Measurements from ENCODE around the gene ZNF804A.

The ZNF804A gene

DNA sequence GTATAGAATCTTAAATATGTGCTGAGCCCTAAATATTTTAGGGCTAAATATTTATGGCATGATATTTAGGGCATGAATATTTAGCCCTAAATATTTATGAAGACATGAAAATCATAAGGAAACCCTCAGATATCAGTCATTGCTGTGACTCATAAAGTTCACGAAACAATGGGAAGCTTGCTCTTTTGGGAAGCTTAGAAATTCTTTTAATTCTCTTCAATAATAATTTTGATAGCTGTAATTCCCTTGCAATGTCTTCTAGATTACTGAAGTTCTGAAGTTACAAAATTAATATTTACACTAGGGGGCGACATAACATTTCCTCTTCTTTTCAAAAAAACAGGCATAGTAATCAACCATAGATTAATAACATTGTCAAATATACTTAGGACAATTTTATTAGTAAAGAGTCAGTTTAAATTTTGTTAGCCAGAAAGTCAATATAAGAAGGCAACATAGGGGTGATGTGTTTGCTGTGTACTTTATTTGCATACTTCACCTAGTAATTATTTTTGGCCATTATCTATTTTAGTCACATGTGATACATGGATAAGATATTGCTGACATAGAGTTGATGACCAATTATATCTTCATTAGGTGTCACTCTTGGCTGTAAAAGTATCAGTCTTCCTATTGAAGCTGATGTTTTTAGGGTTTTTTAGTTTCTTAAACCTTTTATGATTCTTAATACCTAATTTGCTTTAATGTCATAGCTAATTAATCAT is 13.2 kb downstream of the ZNF804A start:
- no peak for DNase-seq

DNA sequence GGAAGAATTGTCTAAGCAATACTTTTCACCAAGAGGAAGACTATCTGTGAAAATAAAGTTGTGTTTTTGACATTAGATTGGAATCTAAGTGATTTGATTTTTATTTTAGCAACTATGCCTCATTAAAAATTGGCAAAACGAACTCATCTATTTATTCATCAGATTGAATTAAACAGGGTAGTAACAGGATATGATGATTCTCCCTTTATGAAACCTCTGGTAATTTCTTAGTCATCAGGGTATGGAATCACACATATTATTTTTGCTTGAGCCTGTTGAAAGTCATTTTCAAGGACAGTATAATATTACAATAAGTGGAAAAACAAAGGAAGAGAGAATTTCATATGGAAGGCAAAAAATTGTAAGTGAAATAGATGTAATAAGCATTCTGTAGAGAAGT is 22.0 kb downstream of the ZNF804A start:
- no peak for DNase-seq

DNA sequence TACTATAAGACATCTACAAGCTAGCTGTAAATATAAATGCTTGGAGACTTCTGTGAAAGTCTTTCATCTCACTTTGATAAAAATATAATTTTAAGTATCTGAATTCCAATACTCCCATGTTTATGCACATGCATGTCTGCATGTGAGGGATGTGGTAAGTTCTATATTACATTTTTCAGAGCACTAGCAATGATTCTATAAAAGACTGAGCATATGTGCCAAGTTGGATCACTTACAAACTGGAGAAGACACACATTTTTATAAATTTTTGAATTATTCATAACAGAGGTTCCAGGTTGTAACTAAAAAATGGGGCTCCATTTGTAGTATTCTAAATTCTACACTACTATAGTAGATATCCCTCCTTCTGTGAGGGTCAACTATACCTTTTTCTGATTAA is 26.0 kb downstream of the ZNF804A start:
- no peak for DNase-seq

DNA sequence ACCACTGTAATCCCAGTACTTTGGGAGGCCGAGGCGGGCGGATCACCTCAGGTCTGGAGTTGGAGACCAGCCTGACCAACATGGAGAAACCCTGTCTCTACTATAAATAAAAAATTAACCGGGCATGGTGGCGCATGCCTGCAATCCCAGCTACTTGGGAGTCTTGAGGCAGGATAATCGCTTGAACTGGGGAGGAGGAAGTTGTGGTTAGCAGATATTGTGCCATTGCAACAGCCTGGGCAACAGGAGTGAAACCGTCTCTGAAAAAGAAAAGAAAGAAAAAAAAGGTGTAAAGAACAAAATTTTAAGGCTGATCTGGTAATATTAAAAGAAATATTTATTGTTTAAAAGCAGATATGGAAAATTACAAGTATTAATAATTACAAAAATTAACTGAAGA is 29.7 kb downstream of the ZNF804A start:
- no peak for DNase-seq

DNA sequence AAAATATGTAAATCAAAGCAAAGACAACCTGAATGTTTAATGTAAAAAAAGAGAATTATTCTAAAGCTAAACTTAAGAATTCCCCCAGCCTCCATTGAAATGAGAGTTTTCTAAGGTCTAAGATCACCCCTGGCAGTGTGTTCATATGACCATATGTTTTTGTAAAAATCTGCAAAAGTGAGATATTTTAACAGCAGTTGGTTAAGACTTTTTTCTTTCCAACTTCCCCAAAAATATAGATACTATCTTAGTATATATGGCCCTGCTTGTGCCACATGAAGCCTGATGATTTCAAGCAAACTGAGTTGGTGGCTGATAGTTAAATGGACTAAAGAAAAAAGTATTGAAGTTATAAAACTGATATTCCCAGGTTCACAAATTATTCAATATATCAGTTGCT is 35.4 kb downstream of the ZNF804A start:
- DNase-seq, result no peak

DNA sequence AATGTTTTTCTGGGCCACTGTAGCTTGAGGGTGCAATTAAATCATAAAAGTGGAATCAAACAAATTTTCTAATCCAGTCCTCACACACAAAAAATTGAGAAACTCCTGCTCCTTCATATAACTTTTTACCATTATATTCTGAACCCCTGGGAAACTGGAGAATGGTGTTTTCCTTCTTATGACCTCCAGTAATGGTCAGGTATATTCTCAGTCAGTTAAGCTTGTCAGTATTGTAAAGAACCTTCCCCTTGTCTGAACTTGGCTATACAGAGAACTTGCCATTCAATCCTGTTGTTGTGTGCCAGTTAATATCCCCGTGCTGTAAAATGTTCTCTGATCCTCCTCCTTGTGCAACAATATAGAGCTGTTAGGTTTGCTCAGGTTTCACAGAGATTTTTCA is 39.5 kb downstream of the ZNF804A start:
- no peak for DNase-seq

DNA sequence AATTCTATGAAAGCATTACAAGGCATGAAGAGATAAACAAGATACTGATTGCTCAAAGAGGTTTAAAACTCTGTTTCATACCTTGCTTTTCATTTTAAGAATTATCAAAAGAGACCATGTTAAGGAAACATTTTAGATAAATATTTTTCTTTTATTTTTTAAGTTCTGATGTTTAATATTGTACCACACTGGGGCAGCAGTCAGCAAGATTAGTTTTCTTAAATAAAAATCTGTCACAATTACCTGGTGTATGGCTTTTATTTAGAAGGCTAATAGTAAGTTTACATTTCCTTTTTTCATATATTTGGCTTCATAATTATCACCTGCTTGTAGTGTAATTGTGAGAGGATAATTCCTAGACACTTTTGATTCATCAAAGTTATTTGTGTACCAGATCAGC is 46.4 kb downstream of the ZNF804A start:
- no peak for DNase-seq

DNA sequence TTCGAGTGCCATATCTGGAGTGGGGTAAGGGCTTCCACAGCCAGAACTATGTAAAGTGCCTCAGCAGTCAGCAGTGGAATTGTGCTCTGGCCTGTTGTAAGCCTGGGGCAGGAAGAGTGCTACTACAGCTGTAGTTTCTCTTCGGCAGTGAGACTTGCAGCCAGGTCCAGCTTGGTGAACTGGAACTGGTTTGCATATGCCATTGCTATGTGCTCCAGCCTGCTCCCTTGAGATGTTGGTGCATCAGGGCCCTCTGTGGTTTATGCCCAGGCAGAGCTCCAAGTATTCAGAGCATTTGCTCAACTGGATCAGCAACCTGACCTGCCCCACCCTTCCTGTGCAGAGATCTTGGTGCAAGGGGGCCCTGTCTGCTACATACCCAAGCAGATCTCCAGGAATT is 47.8 kb downstream of the ZNF804A start:
- no peak for DNase-seq

DNA sequence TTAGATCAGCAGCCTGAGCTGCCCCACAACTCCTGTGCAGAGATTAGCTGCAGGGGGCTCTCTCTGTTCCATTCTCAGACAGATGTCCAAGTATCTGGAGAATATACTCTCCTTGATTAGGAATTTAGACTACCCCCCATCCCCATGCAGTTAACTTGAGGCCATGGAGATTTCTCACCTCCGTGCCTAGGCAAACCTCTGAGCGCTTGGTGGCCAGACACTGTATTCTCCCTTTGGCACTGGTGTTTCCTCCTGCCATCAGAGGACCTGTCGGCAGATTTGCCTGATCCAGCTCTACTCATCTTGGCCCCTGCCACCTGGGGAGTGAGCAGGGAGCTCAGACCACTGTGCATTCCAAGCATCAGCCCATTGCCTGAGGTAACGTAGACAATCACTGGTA is 48.3 kb downstream of the ZNF804A start:
- DNase-seq, result no peak

DNA sequence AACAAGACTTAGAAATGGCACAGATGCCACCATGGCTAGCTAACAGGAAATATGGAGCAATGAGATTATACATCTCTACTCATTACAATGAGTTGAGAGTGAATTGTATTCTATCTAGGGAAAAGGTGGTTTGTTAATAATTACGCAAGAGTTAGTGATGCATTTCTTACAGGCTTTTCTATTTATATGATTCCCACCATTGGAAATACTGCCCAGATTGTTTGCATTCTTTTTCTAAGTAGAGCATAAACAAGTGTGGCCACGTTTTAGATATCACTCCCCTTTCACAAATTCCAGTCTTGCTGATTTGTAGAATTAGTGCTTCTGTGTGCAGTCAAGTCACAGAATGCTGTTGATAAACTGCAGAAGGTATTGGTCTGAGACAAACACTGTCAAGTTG is 56.6 kb downstream of the ZNF804A start:
- DNase-seq, result no peak

DNA sequence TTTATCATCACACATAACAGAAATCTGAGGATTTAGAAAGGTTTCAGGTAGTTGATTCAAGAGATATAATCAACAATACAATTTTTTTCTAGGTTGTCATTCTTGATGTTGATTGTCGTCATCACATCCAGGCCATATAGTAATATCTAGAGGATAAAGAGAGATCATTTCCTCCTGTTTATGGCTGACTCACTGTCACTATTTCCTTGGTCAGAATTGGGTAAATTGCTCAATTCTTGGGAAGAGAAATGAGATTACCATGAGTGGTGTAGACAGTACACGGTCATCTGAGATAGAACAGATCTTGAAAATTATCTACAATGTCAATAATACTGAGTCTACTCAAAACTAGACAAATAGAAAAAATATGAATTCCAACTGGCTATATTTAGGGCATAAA is 78.8 kb downstream of the ZNF804A start:
- no peak for DNase-seq

DNA sequence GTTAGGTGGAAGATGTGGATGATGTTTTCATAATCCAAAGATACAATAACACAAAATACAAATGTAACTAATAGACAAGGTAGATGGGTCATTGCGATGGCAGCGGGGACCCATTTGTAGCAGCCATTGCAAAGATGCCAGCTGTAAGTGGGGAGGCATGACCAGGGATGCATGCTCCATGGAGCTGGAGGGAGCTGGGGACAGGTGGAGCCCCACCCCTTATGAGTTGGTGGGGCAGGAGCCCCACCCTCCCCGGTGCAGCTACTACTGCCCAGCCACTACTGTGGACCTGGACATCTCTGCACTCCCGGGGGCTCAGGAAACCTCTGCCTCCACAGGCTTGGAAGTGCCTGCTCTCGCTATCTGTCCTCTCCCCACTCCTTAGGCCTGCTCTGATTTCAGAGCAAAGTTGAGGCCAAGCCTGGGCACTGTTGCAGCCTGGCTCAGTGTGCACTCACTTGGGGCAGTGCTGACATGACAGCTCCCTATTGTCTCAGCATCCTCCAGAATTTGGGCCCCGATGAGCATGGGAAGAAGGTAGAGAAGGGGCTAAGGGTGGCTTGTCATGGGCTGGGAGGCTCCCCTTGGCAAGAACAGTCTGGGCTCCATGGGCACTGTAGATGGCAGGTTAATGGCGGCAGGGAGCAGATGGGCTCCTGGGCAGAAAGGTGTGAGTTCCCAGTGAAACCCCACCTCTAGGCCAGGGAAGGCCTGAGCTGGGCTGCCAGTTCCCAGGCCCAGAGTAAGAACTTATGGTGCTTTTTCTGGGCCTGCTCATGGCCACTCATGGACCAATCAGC is 81.1 kb downstream of the ZNF804A start:
- no peak for DNase-seq

DNA sequence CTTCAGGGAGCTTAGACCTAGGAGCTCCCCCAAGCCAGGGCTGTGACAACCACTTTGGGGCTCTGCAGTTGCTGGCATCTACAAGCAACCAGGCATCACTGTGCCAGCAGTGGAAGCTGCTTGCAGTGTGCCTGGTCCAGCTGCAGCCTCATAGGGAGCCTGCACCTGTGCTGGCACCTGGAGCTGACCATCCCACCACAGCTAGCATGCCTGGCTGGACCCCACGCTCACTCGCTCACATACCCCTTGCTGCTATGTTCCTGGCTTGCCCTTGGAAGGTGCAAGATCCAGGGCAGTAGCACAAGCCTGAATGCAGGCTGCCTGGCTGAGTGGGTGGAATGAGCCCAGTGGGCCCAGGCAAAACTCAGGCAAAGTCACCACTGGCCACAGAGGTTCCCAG is 82.5 kb downstream of the ZNF804A start:
- DNase-seq, result no peak

DNA sequence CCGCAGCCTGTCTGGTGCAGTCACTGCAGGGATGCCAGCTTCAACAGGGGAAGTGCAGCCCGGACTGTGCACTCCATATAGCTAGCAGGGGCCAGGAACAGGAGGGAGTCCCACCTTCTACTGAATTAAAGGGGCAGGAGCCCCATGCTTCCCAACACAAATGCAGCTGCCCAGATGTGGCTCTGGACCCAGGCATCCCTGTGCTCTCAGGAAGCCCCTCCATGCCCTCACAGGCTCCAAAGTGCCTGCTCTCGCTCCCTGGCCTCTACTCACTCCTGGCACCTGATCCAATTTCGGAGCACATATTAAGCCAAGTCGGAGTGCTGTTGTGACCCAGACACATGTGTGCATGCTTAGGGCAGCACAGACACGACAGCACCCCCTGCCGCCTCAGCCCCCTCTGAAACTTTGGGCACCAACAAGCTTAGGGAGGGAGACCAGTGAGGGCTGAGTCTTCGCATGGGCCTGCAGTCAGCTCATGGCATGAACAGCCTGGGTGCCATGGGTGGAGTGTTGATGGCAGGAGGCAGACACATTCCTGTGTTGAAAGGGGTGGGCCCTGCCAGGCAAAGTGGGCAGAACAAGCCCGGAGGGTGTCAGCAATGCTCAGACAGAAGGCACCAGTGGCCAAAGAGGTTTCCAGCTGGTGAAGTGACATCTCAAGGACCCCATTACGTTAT is 83.5 kb downstream of the ZNF804A start:
- no peak for DNase-seq

DNA sequence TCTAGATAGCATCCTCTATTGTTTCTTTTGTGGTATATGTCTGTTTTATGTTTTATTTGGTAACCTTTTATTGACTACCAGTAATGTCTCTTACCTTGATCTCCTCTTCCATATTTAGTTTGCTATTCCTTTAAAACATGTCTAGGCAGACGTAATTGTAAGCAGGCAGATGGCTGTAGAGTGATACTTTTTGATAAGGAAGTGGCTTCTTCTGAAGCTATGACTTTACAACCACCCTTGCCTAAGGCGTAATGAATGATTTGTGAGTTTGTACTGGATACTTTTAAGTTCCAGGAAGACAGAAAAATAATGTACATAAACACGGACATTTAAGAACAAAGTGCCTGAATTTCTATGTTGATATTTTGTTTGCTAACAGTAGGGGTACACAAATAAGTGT is 85.6 kb downstream of the ZNF804A start:
- DNase-seq, result no peak

DNA sequence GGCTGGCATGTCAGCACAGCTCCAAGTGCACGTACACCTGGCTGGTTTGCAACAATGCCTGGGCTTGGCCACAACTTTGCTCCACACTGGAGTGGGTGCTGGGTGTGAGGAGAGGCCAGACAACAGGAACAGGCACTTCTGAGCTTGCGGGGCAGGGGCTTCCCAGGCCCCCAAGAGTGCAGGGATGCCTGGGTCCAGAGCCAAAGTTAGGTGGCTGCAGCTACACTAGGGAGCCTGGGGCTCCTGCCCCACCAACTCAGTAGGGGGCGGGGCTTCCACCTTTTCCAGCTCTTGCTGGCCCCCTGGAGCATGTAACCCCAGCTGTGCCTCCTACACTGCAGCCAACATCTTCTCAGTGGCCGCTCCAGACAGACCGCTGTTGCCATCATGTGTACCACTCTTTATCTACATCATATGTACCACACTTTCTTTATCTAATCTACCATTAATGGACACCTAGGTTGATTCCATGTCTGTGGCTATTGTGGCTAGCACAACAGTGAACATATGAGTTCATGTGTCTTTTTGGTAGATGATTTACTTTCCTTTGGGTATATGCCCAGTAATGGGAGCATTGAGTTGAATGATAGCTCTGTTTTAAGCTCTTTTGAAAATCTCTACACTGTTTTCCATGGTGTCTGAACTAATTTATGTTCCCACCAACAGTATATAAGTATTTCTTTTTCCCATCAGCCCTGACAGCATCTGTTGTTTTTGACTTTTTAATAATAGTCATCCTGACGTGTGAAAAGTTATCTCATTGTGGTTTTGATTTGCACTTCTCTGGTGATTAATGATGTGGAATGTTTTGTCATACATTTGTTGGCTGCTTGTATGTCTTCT is 87.9 kb downstream of the ZNF804A start:
- no peak for DNase-seq

DNA sequence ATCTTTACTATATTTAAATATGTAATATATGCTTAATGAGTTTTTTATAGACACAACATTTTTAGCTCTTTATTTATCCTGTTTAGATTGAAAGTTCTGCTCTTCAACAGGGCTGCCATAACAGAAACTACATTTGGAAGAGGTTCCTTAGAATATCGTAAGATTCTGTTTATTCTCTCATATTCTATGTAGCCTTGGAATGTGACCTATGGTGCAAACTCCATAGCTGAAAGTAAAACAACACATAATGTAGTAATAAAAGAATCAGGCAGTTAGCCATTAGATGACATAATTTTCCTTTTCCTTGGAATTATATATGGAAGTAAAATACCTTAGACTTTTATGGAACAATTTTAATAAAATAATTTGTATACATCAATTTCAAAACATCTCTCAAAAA is 91.3 kb downstream of the ZNF804A start:
- DNase-seq, result no peak

DNA sequence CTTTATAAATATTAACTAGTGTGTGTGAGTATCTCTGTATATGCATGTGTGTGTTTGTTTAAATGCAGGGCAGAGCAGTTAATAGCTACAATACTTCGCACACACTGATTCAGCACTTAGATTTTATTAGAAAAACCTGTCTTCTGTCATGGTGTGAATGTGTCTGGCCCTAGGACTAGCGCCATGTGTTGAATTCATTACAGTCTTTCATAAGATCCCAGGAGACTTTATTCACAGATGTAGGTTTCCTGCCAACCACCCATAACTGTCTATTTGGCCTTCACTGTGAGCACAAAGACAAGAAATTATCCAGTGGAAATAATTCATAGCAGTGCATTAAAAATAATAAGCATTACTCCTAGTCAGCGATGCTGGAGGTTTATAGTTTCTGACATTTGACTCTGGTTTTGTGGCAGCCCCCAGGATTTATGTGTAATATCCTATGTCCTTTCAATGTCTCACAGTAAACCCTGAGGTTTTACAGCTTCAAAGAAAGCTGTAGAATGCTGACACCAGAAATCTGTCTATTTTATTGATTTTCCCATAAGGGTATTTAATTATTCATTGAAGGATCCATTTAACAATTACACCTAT is 93.9 kb downstream of the ZNF804A start:
- no peak for DNase-seq

DNA sequence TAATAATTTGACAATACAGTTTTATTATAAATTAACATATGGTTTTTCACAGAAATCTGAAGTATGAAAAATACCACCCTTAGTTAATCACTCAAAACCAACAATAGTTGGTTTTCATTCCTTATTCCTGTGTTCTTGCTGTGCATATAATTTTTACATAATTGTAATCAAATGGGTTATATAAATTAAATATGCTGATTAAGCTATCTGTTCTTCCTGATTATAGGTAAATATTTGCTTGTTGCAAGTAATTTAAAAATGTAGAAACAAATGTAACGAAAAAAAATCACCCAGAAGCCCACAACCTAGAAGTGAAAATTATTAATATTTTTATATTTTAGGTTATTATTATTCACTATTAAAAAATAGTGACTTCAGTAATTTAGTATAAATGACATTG is 98.3 kb downstream of the ZNF804A start:
- DNase-seq, result no peak

DNA sequence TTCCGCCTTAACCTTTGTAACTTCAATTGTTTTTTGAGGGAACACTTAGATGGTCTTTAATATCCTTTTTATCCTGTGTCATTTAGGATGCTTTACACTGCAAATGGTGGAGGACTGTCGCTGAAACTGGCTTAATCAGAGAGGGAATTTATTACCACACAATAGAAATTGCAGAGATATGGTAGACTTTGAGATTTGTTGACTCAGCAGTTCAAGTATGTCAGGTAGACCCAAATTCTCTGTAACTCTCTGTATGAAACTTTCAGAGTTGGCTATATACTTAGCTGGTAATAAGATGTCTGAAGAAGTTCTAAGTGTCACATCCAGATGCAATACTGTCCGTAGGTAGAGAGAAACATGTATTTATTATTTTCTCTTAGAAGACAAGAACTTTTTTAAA is 100.1 kb downstream of the ZNF804A start:
- no peak for DNase-seq

DNA sequence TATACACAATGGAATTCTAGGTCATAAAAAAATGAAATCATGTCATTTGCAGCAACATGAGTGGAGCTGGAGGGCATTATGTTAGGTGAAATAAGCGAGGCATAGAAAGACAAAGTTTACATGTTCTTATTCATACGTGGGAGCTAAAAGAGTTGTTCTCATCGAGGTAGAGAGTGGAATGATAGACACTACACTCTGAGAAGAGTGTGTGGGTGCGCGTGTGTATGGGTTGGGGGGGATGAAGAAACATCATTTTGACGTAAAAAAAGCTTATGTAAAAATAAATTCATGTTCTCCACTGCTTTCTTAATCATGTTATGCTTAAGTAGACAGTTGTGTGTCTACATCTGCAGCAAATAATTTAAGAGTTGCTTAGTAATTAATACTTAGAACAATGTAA is 123.6 kb downstream of the ZNF804A start:
- DNase-seq, result no peak

DNA sequence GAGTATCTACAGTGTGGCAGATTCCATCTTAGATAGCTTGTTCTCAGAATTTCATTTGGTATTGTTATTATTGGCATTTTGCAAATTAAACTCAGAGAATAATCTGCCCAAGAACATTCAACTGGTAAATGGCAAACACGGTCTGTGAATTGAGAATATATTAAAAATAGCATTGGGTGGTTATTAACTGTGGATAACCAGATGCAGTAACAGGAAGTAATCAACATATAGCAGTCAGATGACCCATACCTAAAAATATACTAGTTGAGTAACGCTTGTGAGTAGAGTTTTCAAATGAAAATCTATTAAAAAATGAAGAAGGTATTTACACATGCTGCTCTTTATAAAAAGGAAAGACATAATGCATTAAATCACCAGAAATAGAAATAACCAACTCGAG is 129.5 kb downstream of the ZNF804A start:
- no peak for DNase-seq

DNA sequence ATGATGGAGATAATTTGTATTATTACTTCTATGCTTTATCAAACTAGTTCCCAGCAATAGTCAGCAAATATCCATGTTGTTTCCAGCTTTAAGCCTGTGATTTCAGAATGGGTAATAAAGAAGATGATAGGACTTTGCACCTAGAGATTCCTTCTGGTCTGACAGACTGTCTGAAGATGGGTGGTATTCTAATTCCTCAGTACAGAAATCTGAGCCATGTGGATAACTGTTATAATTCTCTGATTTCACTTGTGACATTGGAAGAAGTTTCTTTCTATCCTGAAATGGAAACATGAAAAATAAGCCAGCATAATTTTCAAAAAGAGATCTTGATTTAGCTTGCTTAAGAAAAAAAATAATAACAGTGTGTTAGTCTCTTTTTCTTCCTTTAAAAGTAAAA is 130.1 kb downstream of the ZNF804A start:
- DNase-seq, result no peak
